DND-41 (cell line): ENCODE measurements around the gene GUCY1A1.

Experiments
- ATAC-seq: fragments of 200-7000 bp; cut with Tn5 transposase; 3 replicates; pipeline ENCODE4 v1.9.1; 2021; ENCODE audit warnings: low read depth; ENCODE audit not compliant: insufficient read depth
- DNase-seq: peaks from one replicate; pipeline ENCODE4 v3.0.0-alpha.2; 2020
- H2AFZ ChIP-seq: 2 replicates; pipeline ENCODE4 v1.6.0; 2012; ENCODE audit warnings: low read depth, low read length
- H3K27ac ChIP-seq: 2 replicates; pipeline ENCODE4 v1.5.1; 2012; ENCODE audit warnings: low read length, inconsistent platforms
- H3K27me3 ChIP-seq: fragments of 200-600 bp; sonication (generic); 2 replicates; pipeline ENCODE4 v1.6.0; 2012; ENCODE audit warnings: low read length, mild to moderate bottlenecking, inconsistent platforms; ENCODE audit not compliant: insufficient read depth, poor library complexity
- H3K36me3 ChIP-seq: 2 replicates; pipeline ENCODE4 v1.5.1; 2012; ENCODE audit warnings: low read length, inconsistent platforms; ENCODE audit not compliant: insufficient read depth
- H3K4me1 ChIP-seq: 2 replicates; pipeline ENCODE4 v1.5.1; 2012; ENCODE audit warnings: mild to moderate bottlenecking, low read length; ENCODE audit not compliant: insufficient read depth
- H3K4me2 ChIP-seq: 2 replicates; pipeline ENCODE4 v1.6.0; 2012; ENCODE audit warnings: mild to moderate bottlenecking, moderate library complexity, low read length, inconsistent platforms; ENCODE audit not compliant: insufficient read depth
- H3K4me3 ChIP-seq, 2 experiments: fragments of 200-600 bp in 1 of 2; shearing (Covaris generic) in 1 of 2; 2 replicates each; pipeline ENCODE4 v1.5.1; 2012 to 2016; ENCODE audit warnings: inconsistent platforms in 2 of 2, low read length in 2 of 2, mild to moderate bottlenecking in 2 of 2, low read depth in 1 of 2, moderate library complexity in 1 of 2
- H3K79me2 ChIP-seq: 2 replicates; pipeline ENCODE4 v1.6.0; 2012; ENCODE audit warnings: low read length, inconsistent platforms; ENCODE audit not compliant: insufficient read depth
- H3K9ac ChIP-seq: 2 replicates; pipeline ENCODE4 v1.6.0; 2012; ENCODE audit warnings: low read depth, mild to moderate bottlenecking, inconsistent platforms, low read length, moderate library complexity
- H3K9me3 ChIP-seq: 2 replicates; pipeline ENCODE4 v1.5.1; 2012; ENCODE audit warnings: low read length, moderate library complexity, mild to moderate bottlenecking, inconsistent platforms; ENCODE audit not compliant: insufficient read depth, severe bottlenecking
- H4K20me1 ChIP-seq: 2 replicates; pipeline ENCODE4 v1.6.0; 2012; ENCODE audit warnings: low read length; ENCODE audit not compliant: insufficient read depth
- EZH2 ChIP-seq: IDR thresholded peaks from 3 replicates; pipeline ENCODE4 v1.6.1; 2012; ENCODE audit warnings: borderline replicate concordance, low read depth, mild to moderate bottlenecking, moderate library complexity, low read length, inconsistent platforms; ENCODE audit not compliant: severe bottlenecking
- TF ChIP-seq, protein P1 (sequence below): IDR thresholded peaks from 2 replicates; pipeline ENCODE4 v1.5.1; 2012; ENCODE audit warnings: borderline replicate concordance, low read length, moderate library complexity, mild to moderate bottlenecking; ENCODE audit not compliant: poor library complexity, severe bottlenecking; ENCODE audit errors: extremely low read depth

Gene GUCY1A1

DNA sequence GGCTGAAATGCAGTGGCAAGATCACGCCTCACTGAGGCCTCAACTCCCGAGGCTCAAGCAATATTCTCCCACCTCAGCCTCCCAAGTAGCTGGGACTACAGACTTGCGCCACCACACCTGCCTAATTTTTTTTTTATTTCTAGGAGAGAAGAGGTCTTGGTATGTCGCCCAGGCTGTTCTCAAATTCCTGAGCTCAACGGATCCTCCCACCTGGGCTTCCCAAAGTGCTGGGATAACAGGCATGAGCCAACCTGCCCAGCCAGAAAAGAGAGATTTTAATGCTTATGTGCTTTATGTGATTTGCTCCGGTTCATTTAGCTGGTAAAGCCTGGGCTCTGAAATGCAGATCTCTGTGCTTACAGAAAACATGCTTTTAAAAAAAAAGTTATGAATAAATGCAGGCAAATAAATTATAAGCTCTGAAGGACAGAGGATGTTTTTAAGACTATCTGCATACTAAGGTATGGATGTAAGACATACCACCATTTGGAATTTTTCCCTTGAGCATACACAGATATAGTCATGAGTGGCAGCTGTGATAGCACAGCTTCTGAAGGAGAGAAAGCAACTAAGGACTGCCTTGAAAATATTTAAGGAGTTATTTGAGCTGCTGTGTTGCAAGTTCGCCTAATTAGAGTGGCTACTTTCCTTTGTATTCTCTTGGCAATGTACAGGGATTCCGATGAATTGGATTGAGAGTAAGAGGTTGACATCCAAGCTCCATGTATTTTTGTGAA lies 106.0 kb downstream of the GUCY1A1 start:
- no peaks in the 10 kb centered on the region for H3K79me2 ChIP-seq
- peaks cover 28% of the 10 kb centered on the region for H3K36me3 ChIP-seq
- no peak overlapping the region for H3K4me2 ChIP-seq
- no peak overlapping the region for H3K4me3 ChIP-seq
- no peak overlapping the region for H3K9ac ChIP-seq
- no peaks in the 10 kb centered on the region for H3K27me3 ChIP-seq
- H3K27ac ChIP-seq: no peak overlapping the region
- no peaks in the 10 kb centered on the region for H3K4me1 ChIP-seq
- DNase-seq (no peak), ATAC-seq (no peak)
- TF ChIP-seq, protein P1, sequence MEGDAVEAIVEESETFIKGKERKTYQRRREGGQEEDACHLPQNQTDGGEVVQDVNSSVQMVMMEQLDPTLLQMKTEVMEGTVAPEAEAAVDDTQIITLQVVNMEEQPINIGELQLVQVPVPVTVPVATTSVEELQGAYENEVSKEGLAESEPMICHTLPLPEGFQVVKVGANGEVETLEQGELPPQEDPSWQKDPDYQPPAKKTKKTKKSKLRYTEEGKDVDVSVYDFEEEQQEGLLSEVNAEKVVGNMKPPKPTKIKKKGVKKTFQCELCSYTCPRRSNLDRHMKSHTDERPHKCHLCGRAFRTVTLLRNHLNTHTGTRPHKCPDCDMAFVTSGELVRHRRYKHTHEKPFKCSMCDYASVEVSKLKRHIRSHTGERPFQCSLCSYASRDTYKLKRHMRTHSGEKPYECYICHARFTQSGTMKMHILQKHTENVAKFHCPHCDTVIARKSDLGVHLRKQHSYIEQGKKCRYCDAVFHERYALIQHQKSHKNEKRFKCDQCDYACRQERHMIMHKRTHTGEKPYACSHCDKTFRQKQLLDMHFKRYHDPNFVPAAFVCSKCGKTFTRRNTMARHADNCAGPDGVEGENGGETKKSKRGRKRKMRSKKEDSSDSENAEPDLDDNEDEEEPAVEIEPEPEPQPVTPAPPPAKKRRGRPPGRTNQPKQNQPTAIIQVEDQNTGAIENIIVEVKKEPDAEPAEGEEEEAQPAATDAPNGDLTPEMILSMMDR: no peak
- no peak overlapping the region for H2AFZ ChIP-seq
- no peaks in the 10 kb centered on the region for H4K20me1 ChIP-seq
- H3K9me3 ChIP-seq: no peaks in the 10 kb centered on the region

DNA sequence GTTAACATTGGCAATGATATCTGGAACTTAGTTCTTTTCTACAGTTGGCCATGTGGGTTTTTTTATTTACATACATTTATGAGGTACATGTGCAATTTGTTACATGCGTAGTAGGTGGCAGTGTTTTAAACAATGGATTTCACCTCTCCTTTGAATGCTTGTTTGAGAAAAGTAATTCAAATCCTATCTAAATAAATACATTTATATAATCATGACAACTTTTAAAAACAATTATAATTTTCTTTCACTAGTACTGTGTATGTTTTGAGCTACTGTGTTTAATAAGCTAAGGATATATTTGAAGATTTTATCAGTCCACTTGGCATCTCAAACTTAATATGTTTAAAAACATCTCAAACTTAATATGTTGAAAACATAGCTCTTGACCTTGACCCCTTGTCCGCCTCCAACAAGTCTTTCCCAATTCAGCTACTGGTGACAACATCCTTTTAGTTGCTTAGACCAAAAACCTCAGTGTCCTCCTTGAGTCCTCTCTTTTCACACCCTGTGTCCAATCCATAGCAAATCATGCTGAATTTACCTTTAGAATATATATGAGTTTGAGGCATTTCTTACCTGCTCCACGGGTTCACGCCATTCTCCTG lies 106.7 kb downstream of the GUCY1A1 start:
- Histone ChIP-seq H3K4me3 (no peak overlapping the region), H3K36me3 (peaks cover 35% of the 10 kb centered on the region), H2AFZ (no peak overlapping the region)

DNA sequence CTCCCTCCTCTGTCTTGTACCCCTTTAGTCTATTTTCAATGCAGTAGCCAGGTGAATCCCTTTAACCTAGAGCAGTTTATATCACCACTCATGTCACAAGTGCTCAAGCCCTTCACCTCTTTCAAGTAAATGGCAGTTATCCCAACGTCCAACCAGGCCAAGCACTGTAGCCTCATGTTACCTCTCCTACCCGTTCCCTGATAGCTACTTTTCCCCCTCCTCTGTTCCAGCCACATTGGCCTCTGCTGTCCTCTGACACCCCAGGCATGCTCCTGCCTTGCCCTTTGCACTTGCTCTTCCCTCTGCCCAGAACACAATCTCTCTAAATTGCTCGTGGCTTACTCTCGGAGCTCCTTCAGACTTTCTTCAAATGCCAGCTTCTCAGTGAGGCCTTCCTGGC lies 107.4 kb downstream of the GUCY1A1 start:
- H3K4me2 ChIP-seq: no peak overlapping the region
- no peak overlapping the region for H3K9ac ChIP-seq
- no peaks in the 10 kb centered on the region for H4K20me1 ChIP-seq
- H3K4me1 ChIP-seq: no peaks in the 10 kb centered on the region
- H3K36me3 ChIP-seq: peaks cover 39% of the 10 kb centered on the region
- no peak for TF ChIP-seq EZH2
- TF ChIP-seq, protein P1: no peak
- no peak overlapping the region for H2AFZ ChIP-seq
- H3K79me2 ChIP-seq: no peaks in the 10 kb centered on the region
- no peak for ATAC-seq
- no peak overlapping the region for H3K4me3 ChIP-seq
- no peaks in the 10 kb centered on the region for H3K27me3 ChIP-seq
- no peak overlapping the region for H3K27ac ChIP-seq
- no peaks in the 10 kb centered on the region for H3K9me3 ChIP-seq
- DNase-seq: no peak

More for the DNA sequence above, 106.7 kb downstream of the GUCY1A1 start:
- Histone ChIP-seq H4K20me1 (no peaks in the 10 kb centered on the region), H3K27ac (no peak overlapping the region), H3K4me2 (no peak overlapping the region), H3K9me3 (no peaks in the 10 kb centered on the region), H3K9ac (no peak overlapping the region), H3K27me3 (no peaks in the 10 kb centered on the region), H3K4me1 (no peaks in the 10 kb centered on the region), H3K79me2 (no peaks in the 10 kb centered on the region)
- TF ChIP-seq EZH2: no peak
- TF ChIP-seq, protein P1: no peak
- DNase-seq: no peak
- no peak for ATAC-seq
